IMR-90 (cell line): ENCODE measurements around the gene KCTD4. TPM values are rescaled to one million over a fixed set of nuclear protein-coding genes. Genes with fewer than 3 reads are reported as not detected.
A peak's percentile ranks its signal among the peaks of the same experiment; 100 is the strongest.

ENCODE experiments used
- ATAC-seq: fragments of 200-7000 bp; cut with Tn5 transposase; 2 replicates; pipeline ENCODE4 v1.9.1; 2020; ENCODE audit warnings: low read depth, mild to moderate bottlenecking, moderate library complexity
- BruUV-seq: library from RNA; stranded (reverse); fragments of 400-500 nt; replicated peaks from 2 replicates; lab custom pipeline; 2021; lab: Mats Ljungman, UMichigan
- CTCF ChIA-PET: fragments of 300-600 bp; formaldehyde crosslinking; extraction: SDS; loops from one replicate; lab custom pipeline; 2021; ENCODE audit warnings: antibody characterized with exemption; lab: Yijun Ruan, JAX
- POLR2A ChIA-PET: fragments of 300-600 bp; sonication (Branson Sonifier 250); formaldehyde crosslinking; loops from one replicate; lab custom pipeline; 2022; ENCODE audit warnings: antibody characterized with exemption; ENCODE audit not compliant: unreplicated experiment; lab: Charles Lee
- DNase-seq: peaks from one replicate; pipeline ENCODE4 v3.0.0; 2013
- H2AFZ ChIP-seq: replicated peaks from 2 replicates; pipeline ENCODE3; 2013; ENCODE audit warnings: low read length, mild to moderate bottlenecking; ENCODE audit not compliant: poor library complexity
- H2AK5ac ChIP-seq: 2 replicates; pipeline ENCODE4 v1.6.1; 2013; ENCODE audit warnings: low read depth, low read length, inconsistent platforms
- H2AK9ac ChIP-seq: replicated peaks from 2 replicates; pipeline ENCODE3; 2013; ENCODE audit warnings: mild to moderate bottlenecking, low read depth, low read length, moderate library complexity; ENCODE audit not compliant: poor library complexity
- H2BK120ac ChIP-seq: 2 replicates; pipeline ENCODE4 v1.6.1; 2013; ENCODE audit warnings: low read depth, low read length, inconsistent platforms
- H2BK15ac ChIP-seq: 3 replicates; pipeline ENCODE4 v1.6.1; 2013; ENCODE audit warnings: low read depth, low read length, inconsistent platforms
- H2BK20ac ChIP-seq: 2 replicates; pipeline ENCODE4 v1.6.1; 2013; ENCODE audit warnings: low read depth, mild to moderate bottlenecking, inconsistent platforms, low read length, moderate library complexity
- H2BK5ac ChIP-seq: 2 replicates; pipeline ENCODE4 v1.6.1; 2013; ENCODE audit warnings: mild to moderate bottlenecking, low read depth, low read length, inconsistent platforms; ENCODE audit not compliant: poor library complexity, severe bottlenecking
- H3K14ac ChIP-seq: replicated peaks from 2 replicates; pipeline ENCODE4 v1.6.1; 2013; ENCODE audit warnings: low read depth, low read length, inconsistent platforms
- H3K18ac ChIP-seq: 2 replicates; pipeline ENCODE4 v1.6.1; 2013; ENCODE audit warnings: low read depth, low read length, control low read depth
- H3K23ac ChIP-seq: 2 replicates; pipeline ENCODE4 v1.6.1; 2013; ENCODE audit warnings: low read depth, low read length, inconsistent platforms
- H3K27ac ChIP-seq: 2 replicates; pipeline ENCODE4 v1.5.1; 2013; ENCODE audit warnings: mild to moderate bottlenecking, control low read depth, low read length; ENCODE audit not compliant: insufficient read depth
- H3K27me3 ChIP-seq: 2 replicates; pipeline ENCODE4 v1.6.1; 2013; ENCODE audit warnings: low read length; ENCODE audit not compliant: control insufficient read depth, insufficient read depth
- H3K36me3 ChIP-seq: 2 replicates; pipeline ENCODE4 v1.6.1; 2013; ENCODE audit warnings: low read length, mixed read lengths; ENCODE audit not compliant: control insufficient read depth, insufficient read depth
- H3K4ac ChIP-seq: 2 replicates; pipeline ENCODE4 v1.6.1; 2013; ENCODE audit warnings: low read depth, low read length, inconsistent platforms
- H3K4me1 ChIP-seq: 2 replicates; pipeline ENCODE4 v1.6.1; 2013; ENCODE audit warnings: low read length, mixed read lengths; ENCODE audit not compliant: control insufficient read depth, insufficient read depth
- H3K4me2 ChIP-seq: 2 replicates; pipeline ENCODE4 v1.6.1; 2013; ENCODE audit warnings: low read depth, mild to moderate bottlenecking, control low read depth, low read length, moderate library complexity
- H3K4me3 ChIP-seq: 2 replicates; pipeline ENCODE4 v1.5.1; 2013; ENCODE audit warnings: low read depth, mild to moderate bottlenecking, control low read depth, low read length, moderate library complexity; ENCODE audit not compliant: insufficient read depth
- H3K56ac ChIP-seq: 2 replicates; pipeline ENCODE4 v1.6.1; 2013; ENCODE audit warnings: low read length, inconsistent platforms; ENCODE audit not compliant: insufficient read depth; ENCODE audit errors: extremely low read depth
- H3K79me1 ChIP-seq, 2 experiments: 2 replicates each; pipeline ENCODE4 v1.6.1; 2013; ENCODE audit warnings: low read length in 2 of 2, inconsistent platforms in 1 of 2, low read depth in 1 of 2
- H3K9ac ChIP-seq: 2 replicates; pipeline ENCODE4 v1.6.1; 2013; ENCODE audit warnings: low read depth, low read length, control low read depth
- H3K9me1 ChIP-seq: 2 replicates; pipeline ENCODE4 v1.6.1; 2013; ENCODE audit warnings: low read length, inconsistent platforms; ENCODE audit not compliant: insufficient read depth
- H3K9me3 ChIP-seq: 2 replicates; pipeline ENCODE4 v1.6.1; 2013; ENCODE audit warnings: low read length; ENCODE audit not compliant: control insufficient read depth, insufficient read depth
- H4K20me1 ChIP-seq: 2 replicates; pipeline ENCODE4 v1.6.1; 2013; ENCODE audit warnings: low read length, inconsistent platforms; ENCODE audit not compliant: insufficient read depth
- H4K5ac ChIP-seq: 2 replicates; pipeline ENCODE4 v1.6.1; 2013; ENCODE audit warnings: mild to moderate bottlenecking, low read depth, low read length, control low read depth
- H4K8ac ChIP-seq, 2 experiments: 2 replicates each; pipeline ENCODE4 v1.6.1; 2013; ENCODE audit warnings: low read depth in 2 of 2, low read length in 2 of 2, control low read depth in 1 of 2, inconsistent platforms in 1 of 2
- H4K91ac ChIP-seq: 2 replicates; pipeline ENCODE4 v1.6.1; 2013; ENCODE audit warnings: low read depth, low read length, inconsistent platforms; ENCODE audit not compliant: insufficient read depth
- CTCF ChIP-seq: conservative IDR thresholded peaks from 2 replicates; pipeline ENCODE4 v1.5.1; 2012; ENCODE audit warnings: mild to moderate bottlenecking, low read depth, low read length, improper control_type of control experiment
- RAD21 ChIP-seq: IDR thresholded peaks from 2 replicates; pipeline ENCODE4 v1.6.1; 2012; ENCODE audit warnings: low read length, improper control_type of control experiment
- WGBS, 2 experiments: methylation state at CpG; one replicate each; pipeline versions ENCODE4 v1.1.5 to v1.1.7; 2013; ENCODE audit warnings: missing lambda C conversion rate in 2 of 2; ENCODE audit not compliant: insufficient read length in 1 of 2; ENCODE audit errors: extremely low coverage in 2 of 2; 5-methylcytosine and 5-hydroxymethylcytosine counted together
- dilution Hi-C: fragments of 300-500 bp; cut with HindIII; formaldehyde crosslinking; loops from one replicate; pipeline ENCODE4 v1.14.3; 2018; ENCODE audit warnings: low sequenced_read_pairs; ENCODE audit not compliant: unreplicated experiment
- in situ Hi-C: fragments of 300-500 bp; cut with MboI; formaldehyde crosslinking; loops from 3 replicates; pipeline ENCODE4 v1.14.3; 2019; ENCODE audit warnings: low sequenced_read_pairs, inconsistent platforms, mixed read lengths
- intact Hi-C: fragments of 100-400 bp; cut with micrococcal nuclease; formaldehyde crosslinking; loops from 2 replicates; pipeline ENCODE4 v1.10.0; 2022
- polyA plus RNA-seq, 3 experiments: library from polyadenylated mRNA; depleted of rRNA; stranded (reverse); fragments of >200 nt; gene quantifications; 2 replicates each; pipeline ENCODE4 v1.2.3, GENCODE V29; 2012; ENCODE audit warnings: low replicate concordance in 1 of 3
- total RNA-seq: library from RNA; depleted of rRNA; stranded (reverse); fragments of >200 nt; gene quantifications from 2 replicates; pipeline ENCODE4 v1.2.3, GENCODE V29; 2012

KCTD4 gene
- total and polyA plus RNA-seq, 2 of the 4 experiments (the other 2 are of a cell fraction): 0.53 to 0.72 TPM

DNA sequence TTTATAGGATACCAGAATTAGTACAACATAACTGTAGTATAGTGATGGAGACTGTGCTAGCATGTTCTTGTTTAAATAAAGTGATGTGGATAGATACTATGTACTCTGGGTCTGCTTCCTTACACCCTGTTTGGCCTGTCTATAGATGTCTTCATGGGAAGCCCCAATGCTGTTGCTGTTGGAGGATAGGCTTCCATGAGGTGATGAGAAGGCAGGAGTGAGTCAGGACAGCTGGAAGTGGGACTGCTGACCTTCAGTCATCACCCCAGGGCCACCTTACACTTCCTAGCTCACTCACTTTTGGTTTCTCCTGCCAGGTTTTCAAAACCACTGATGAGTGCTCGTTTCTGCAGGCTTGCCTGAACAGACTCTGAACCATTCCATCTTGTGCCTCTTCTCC, 4.2 kb downstream of the KCTD4 start:
- peak overlapping the region; percentile 24; the same call in 1 of the 2 replicates for H3K4me2 ChIP-seq
- peak; percentile 80 for DNase-seq
- H4K91ac ChIP-seq: peak overlapping the region; percentile 60
- H2AFZ ChIP-seq: no peak overlapping the region
- no TSS peak for BruUV-seq
- peak overlapping the region; percentile 88; the same call in 1 of the 2 replicates for H4K5ac ChIP-seq
- ChIA-PET CTCF (no interaction called here), POLR2A (no interaction called here)
- peaks cover 7% of the 10 kb centered on the region for H3K4me1 ChIP-seq
- no peaks in the 10 kb centered on the region for H3K27me3 ChIP-seq
- no peaks in the 10 kb centered on the region for H3K9me3 ChIP-seq
- peak; percentile 27 for ATAC-seq
- dilution Hi-C loops (no loop called here), in situ Hi-C loops (no loop called here), intact Hi-C loops (loop anchor here (5.0 kb wide), 1 partner anchor 74 kb away; the partner anchor contains the start of gene GTF2F2)
- H2BK5ac ChIP-seq: peak overlapping the region; percentile 89
- WGBS, 2 experiments: 14% methylated on average over 1 of the region's 1 CpG; no CpG with 5 or more reads in 1 of the 2 experiments
- peak overlapping the region; percentile 11 for H3K14ac ChIP-seq
- peak overlapping the region in 1 of 2 experiments; percentile 43; a peak in 2 of 4 replicates for H4K8ac ChIP-seq
- peak overlapping the region; percentile 46; the same call in 1 of the 2 replicates for H3K23ac ChIP-seq
- peak overlapping the region; percentile 26 for H2BK120ac ChIP-seq
- H3K4ac ChIP-seq: peak overlapping the region; percentile 70
- peak overlapping the region; percentile 84 for H2AK5ac ChIP-seq
- H2AK9ac ChIP-seq: no peak overlapping the region
- H3K9me1 ChIP-seq: peaks cover 11% of the 10 kb centered on the region
- peaks cover 19 to 42% of the 10 kb centered on the region in 2 experiments; a peak in 3 of 4 replicates for H3K79me1 ChIP-seq
- H2BK15ac ChIP-seq: peak overlapping the region; percentile 6; the same call in 1 of the 3 replicates
- H3K36me3 ChIP-seq: peaks cover 2% of the 10 kb centered on the region; the same call in 1 of the 2 replicates
- H3K4me3 ChIP-seq: no peak overlapping the region
- peak overlapping the region; percentile 94 for H3K18ac ChIP-seq
- H3K9ac ChIP-seq: no peak overlapping the region
- no peaks in the 10 kb centered on the region for H4K20me1 ChIP-seq
- TF ChIP-seq CTCF (no peak), RAD21 (0 out of 2 replicates have a peak, but pooled peaks have one; percentile 12)
- peak overlapping the region; percentile 51 for H3K27ac ChIP-seq
- no peak overlapping the region for H3K56ac ChIP-seq
- peak overlapping the region; percentile 9; the same call in 1 of the 2 replicates for H2BK20ac ChIP-seq
